Esophagus squamous epithelium (tissue), 5 donors: ENCODE results near the gene DNAJC1. TPM values are rescaled to one million over a fixed set of nuclear protein-coding genes. Genes with fewer than 3 reads are reported as not detected.

Source experiments
- DNase-seq: peaks from one replicate; lab custom pipeline; 2025; lab: John Stamatoyannopoulos, UW
- H3K27ac ChIP-seq, 4 donors: fragments of 200-600 bp; sonication (generic); one replicate each; pipeline ENCODE4 v1.5.1; 2016 to 2019; ENCODE audit warnings: mild to moderate bottlenecking in 1 of 4
- H3K27me3 ChIP-seq, 4 donors: fragments of 200-600 bp; sonication (generic); 1 replicate in 3 of 4; 2 replicates in 1 of 4; pipeline versions ENCODE4 v1.5.1 to v1.6.0; 2017 to 2021; ENCODE audit warnings: antibody characterized with exemption in 1 of 4
- H3K36me3 ChIP-seq, 3 donors: fragments of 200-600 bp; sonication (generic); one replicate each; pipeline ENCODE4 v1.5.1; 2016 to 2019
- H3K4me1 ChIP-seq, 3 donors: fragments of 200-600 bp; sonication (generic); one replicate each; pipeline ENCODE4 v1.5.1; 2017 to 2019
- H3K4me3 ChIP-seq, 4 donors: fragments of 200-600 bp; sonication (generic); 1 replicate in 3 of 4; 2 replicates in 1 of 4; pipeline ENCODE4 v1.5.1; 2016 to 2019; ENCODE audit warnings: mild to moderate bottlenecking in 2 of 4, moderate library complexity in 1 of 4
- H3K9me3 ChIP-seq, 3 donors: fragments of 200-600 bp; sonication (generic); one replicate each; pipeline ENCODE4 v1.5.1; 2016 to 2019
- CTCF ChIP-seq, 6 experiments: fragments of 450-650 bp in 4 of 6; fragments of 200-600 bp in 2 of 6; sonication (generic) in 2 of 6; IDR thresholded peaks; one replicate each; pipeline ENCODE4 v1.5.1; 2016 to 2019; ENCODE audit warnings: antibody characterized with exemption in 6 of 6, mild to moderate bottlenecking in 4 of 6, moderate library complexity in 4 of 6
- POLR2A ChIP-seq, 4 donors: fragments of 450-650 bp; IDR thresholded peaks; one replicate each; pipeline ENCODE4 v1.6.1; 2017; ENCODE audit warnings: antibody characterized with exemption in 4 of 4, mild to moderate bottlenecking in 4 of 4, moderate library complexity in 3 of 4
- WGBS, 2 donors: methylation state at CpG; one replicate each; pipeline ENCODE4 v1.1.5; 2018; 5-methylcytosine and 5-hydroxymethylcytosine counted together
- intact Hi-C: fragments of 100-400 bp; cut with DNase I; formaldehyde crosslinking; loops from one replicate; pipeline ENCODE4 v1.15.0; 2022
- total RNA-seq, 4 donors: library from RNA; depleted of rRNA; stranded (reverse); fragments of >200 nt; gene quantifications; one replicate each; pipeline ENCODE4 v1.1.0, GENCODE V29; 2016
- donor health status: DM: yes; HTN: yes; CAD: no.

The DNAJC1 gene
- total RNA-seq, 4 donors from 2014 or later, result 36.1 to 84.8 (median 43.6) TPM

GRCh38 chr10:21919117-21919516, 84.4 kb downstream of the DNAJC1 start:
- Histone ChIP-seq H3K27me3 (no peaks in the 10 kb centered on the region), H3K36me3 (peaks cover 0 to 3% (median 0%) of the 10 kb centered on the region in 3 donors), H3K4me1 (no peaks in the 10 kb centered on the region), H3K4me3 (no peak overlapping the region), H3K27ac (no peak overlapping the region), H3K9me3 (no peaks in the 10 kb centered on the region)
- no peak for TF ChIP-seq CTCF (IDR thresholded peaks at IDR 0.05)
- TF ChIP-seq POLR2A (IDR thresholded peaks at IDR 0.05), result no peak
- intact Hi-C loops, result no loop called here
- WGBS, 2 donors, result 62 to 73% methylated on average over 1 of the region's 1 CpG
- no peak for DNase-seq

GRCh38 chr10:21912625-21913024, 90.9 kb downstream of the DNAJC1 start:
- no peaks in the 10 kb centered on the region for H3K4me1 ChIP-seq
- no peaks in the 10 kb centered on the region for H3K9me3 ChIP-seq
- H3K27me3 ChIP-seq, result no peaks in the 10 kb centered on the region
- no peak overlapping the region for H3K27ac ChIP-seq
- H3K4me3 ChIP-seq, result no peak overlapping the region
- intact Hi-C loops, result no loop called here
- WGBS, 2 donors, result 60 to 78% methylated on average over 2 of the region's 2 CpGs
- TF ChIP-seq CTCF (IDR thresholded peaks at IDR 0.05) (no peak), POLR2A (IDR thresholded peaks at IDR 0.05) (no peak)
- DNase-seq, result no peak
- peaks cover 0 to 5% (median 0%) of the 10 kb centered on the region in 3 donors for H3K36me3 ChIP-seq

- no peak overlapping the region for H3K27ac ChIP-seq
- no peak for TF ChIP-seq CTCF (IDR thresholded peaks at IDR 0.05)
- 87 to 92% methylated on average over 5 of the region's 5 CpGs for WGBS, 2 donors
- no peak overlapping the region for H3K4me3 ChIP-seq
- H3K9me3 ChIP-seq, result no peaks in the 10 kb centered on the region
- H3K27me3 ChIP-seq, result no peaks in the 10 kb centered on the region
- DNase-seq, result no peak
- intact Hi-C loops, result no loop called here
- H3K36me3 ChIP-seq, result peaks cover 0 to 5% (median 0%) of the 10 kb centered on the region in 3 donors
- no peaks in the 10 kb centered on the region for H3K4me1 ChIP-seq
Measured at GRCh38 chr10:21910798-21911197, 92.7 kb downstream of the DNAJC1 start.

GRCh38 chr10:21907436-21907835, 96.1 kb downstream of the DNAJC1 start:
- intact Hi-C loops, result no loop called here
- no peak for DNase-seq
- 88 to 92% methylated on average over 2 of the region's 2 CpGs for WGBS, 2 donors
- no peaks in the 10 kb centered on the region for H3K4me1 ChIP-seq
- H3K27ac ChIP-seq, result no peak overlapping the region
- peaks cover 0 to 20% (median 0%) of the 10 kb centered on the region in 3 donors for H3K36me3 ChIP-seq
- no peak overlapping the region for H3K4me3 ChIP-seq
- no peaks in the 10 kb centered on the region for H3K9me3 ChIP-seq
- no peak for TF ChIP-seq CTCF (IDR thresholded peaks at IDR 0.05)
- no peak for TF ChIP-seq POLR2A (IDR thresholded peaks at IDR 0.05)
- H3K27me3 ChIP-seq, result no peaks in the 10 kb centered on the region

GRCh38 chr10:21904930-21905329, 98.6 kb downstream of the DNAJC1 start:
- H3K27ac ChIP-seq, result no peak overlapping the region
- H3K36me3 ChIP-seq, result peaks cover 0 to 18% (median 0%) of the 10 kb centered on the region in 3 donors
- DNase-seq, result no peak
- no peaks in the 10 kb centered on the region for H3K4me1 ChIP-seq
- TF ChIP-seq POLR2A (IDR thresholded peaks at IDR 0.05) (no peak), CTCF (IDR thresholded peaks at IDR 0.05) (no peak)
- H3K9me3 ChIP-seq, result no peaks in the 10 kb centered on the region
- WGBS, 2 donors, result 91 to 95% methylated on average over 2 of the region's 2 CpGs
- H3K27me3 ChIP-seq, result no peaks in the 10 kb centered on the region
- H3K4me3 ChIP-seq, result no peak overlapping the region
- intact Hi-C loops, result no loop called here
